GM23338 (cell line): ENCODE data around the gene TLR3. TPM values are rescaled to one million over a fixed set of nuclear protein-coding genes. Genes with fewer than 3 reads are reported as not detected.

ENCODE experiments used
- ATAC-seq: fragments of 200-7000 bp; cut with Tn5 transposase; 3 replicates; pipeline ENCODE4 v1.9.1; 2020
- DNase-seq: peaks from one replicate; pipeline ENCODE4 v3.0.0-alpha.2; 2015; ENCODE audit warnings: low spot score
- H2AFZ ChIP-seq: fragments of 200-600 bp; sonication (generic); 2 replicates; pipeline ENCODE4 v1.8.0; 2016; ENCODE audit warnings: antibody characterized with exemption, mild to moderate bottlenecking, moderate library complexity
- H3F3A ChIP-seq: fragments of 200-600 bp; sonication (generic); replicated peaks from 2 replicates; pipeline ENCODE4 v1.8.0; 2017; ENCODE audit warnings: antibody characterized with exemption, mixed run types, low read depth
- H3K27ac ChIP-seq: fragments of 200-600 bp; sonication (generic); 2 replicates; pipeline ENCODE4 v1.6.1; 2016; ENCODE audit warnings: low read depth
- H3K27me3 ChIP-seq: fragments of 200-600 bp; sonication (generic); 2 replicates; pipeline ENCODE4 v1.8.0; 2016; ENCODE audit warnings: mild to moderate bottlenecking, mixed run types, moderate library complexity; ENCODE audit not compliant: insufficient read depth
- H3K36me3 ChIP-seq: fragments of 200-600 bp; sonication (generic); 2 replicates; pipeline ENCODE4 v1.8.0; 2016; ENCODE audit warnings: mild to moderate bottlenecking; ENCODE audit not compliant: insufficient read depth
- H3K4me1 ChIP-seq: fragments of 200-600 bp; sonication (generic); 2 replicates; pipeline ENCODE4 v1.8.0; 2016; ENCODE audit warnings: mild to moderate bottlenecking, moderate library complexity; ENCODE audit not compliant: insufficient read depth
- H3K4me2 ChIP-seq: fragments of 200-600 bp; sonication (generic); 2 replicates; pipeline ENCODE4 v1.7.1; 2017; ENCODE audit warnings: mixed run types
- H3K4me3 ChIP-seq: fragments of 200-600 bp; sonication (generic); 2 replicates; pipeline ENCODE4 v1.6.1; 2016; ENCODE audit warnings: mixed run types
- H3K79me2 ChIP-seq: fragments of 200-600 bp; sonication (generic); replicated peaks from 2 replicates; pipeline ENCODE4 v1.8.0; 2017; ENCODE audit warnings: mild to moderate bottlenecking; ENCODE audit not compliant: insufficient read depth
- H3K9me2 ChIP-seq: fragments of 200-600 bp; sonication (generic); 2 replicates; pipeline ENCODE4 v1.8.0; 2017; ENCODE audit not compliant: insufficient read depth
- H4K20me1 ChIP-seq: fragments of 200-600 bp; sonication (generic); replicated peaks from 2 replicates; pipeline ENCODE4 v1.8.0; 2017; ENCODE audit warnings: mild to moderate bottlenecking; ENCODE audit not compliant: insufficient read depth
- H3K27ac Mint-ChIP-seq: 2 replicates; pipeline ENCODE4 v1.8.0; 2020; ENCODE audit warnings: inconsistent platforms, mild to moderate bottlenecking, moderate library complexity, mixed read lengths
- H3K27me3 Mint-ChIP-seq: 3 replicates; pipeline ENCODE4 v1.8.0; 2022; ENCODE audit warnings: low read depth, mild to moderate bottlenecking, moderate library complexity, mixed read lengths, inconsistent platforms; ENCODE audit not compliant: insufficient read depth, poor library complexity
- H3K36me3 Mint-ChIP-seq: 3 replicates; pipeline ENCODE4 v1.8.0; 2021; ENCODE audit warnings: low read depth, mild to moderate bottlenecking, inconsistent platforms, moderate library complexity, mixed read lengths
- H3K4me1 Mint-ChIP-seq: 3 replicates; pipeline ENCODE4 v1.8.0; 2020; ENCODE audit warnings: mild to moderate bottlenecking, inconsistent platforms, mixed read lengths
- H3K4me3 Mint-ChIP-seq: 3 replicates; pipeline ENCODE4 v1.8.0; 2021; ENCODE audit warnings: moderate library complexity, mild to moderate bottlenecking, inconsistent platforms, mixed read lengths
- H3K9me3 Mint-ChIP-seq: 3 replicates; pipeline ENCODE4 v1.8.0; 2020; ENCODE audit warnings: moderate library complexity, mild to moderate bottlenecking, inconsistent platforms, mixed read lengths
- CREB1 ChIP-seq: fragments of 250-450 bp; sonication (Bioruptor Pico); IDR thresholded peaks from 2 replicates; pipeline ENCODE4 v1.5.0; 2020; ENCODE audit warnings: low read depth, mild to moderate bottlenecking, moderate library complexity
- CTCF ChIP-seq, 2 experiments: fragments of 200-600 bp in 1 of 2; sonication (generic) in 1 of 2; conservative IDR thresholded peaks; 2 replicates each; pipeline versions ENCODE4 v1.5.1 to v1.6.1; 2016 to 2017; ENCODE audit warnings: antibody characterized with exemption in 2 of 2, low read depth in 2 of 2, mild to moderate bottlenecking in 2 of 2, moderate library complexity in 1 of 2
- EZH2 ChIP-seq: fragments of 200-600 bp; sonication (generic); IDR thresholded peaks from one replicate; pipeline ENCODE4 v1.8.0; 2017; ENCODE audit warnings: antibody characterized with exemption, mild to moderate bottlenecking, low read depth; ENCODE audit not compliant: unreplicated experiment
- EZH2phosphoT487 ChIP-seq: fragments of 200-600 bp; sonication (generic); IDR thresholded peaks from one replicate; pipeline ENCODE4 v1.8.1; 2018; ENCODE audit warnings: antibody characterized with exemption; ENCODE audit not compliant: unreplicated experiment
- ZNF114 ChIP-seq: fragments of 250-450 bp; sonication (Bioruptor Pico); IDR thresholded peaks from 2 replicates; pipeline ENCODE4 v1.5.0; 2020; ENCODE audit warnings: mild to moderate bottlenecking, moderate library complexity
- ZNF462 ChIP-seq: fragments of 250-450 bp; sonication (Bioruptor Pico); IDR thresholded peaks from 2 replicates; pipeline ENCODE4 v1.5.0; 2020; ENCODE audit warnings: mild to moderate bottlenecking, moderate library complexity
- polyA plus RNA-seq: library from polyadenylated mRNA; unstranded; fragments of >200 nt; fragmentation: Nextera tagmentation; extraction: Ambion mirVana; gene quantifications from 2 replicates; pipeline ENCODE4 v1.2.1, GENCODE V29; 2016
- total RNA-seq: library from RNA; depleted of rRNA; stranded (reverse); fragments of >200 nt; shearing (Covaris generic); gene quantifications from 2 replicates; pipeline ENCODE4 v1.2.3, GENCODE V29; 2014

Gene TLR3
- total and polyA plus RNA-seq, 2 experiments from 2014 or later, result 0.32 to 0.38 TPM

- TF ChIP-seq ZNF462, result no peak
- TF ChIP-seq EZH2, result no peak
- TF ChIP-seq ZNF114 (CRISPR knock-in tag), result no peak
- no peak for TF ChIP-seq CREB1
- TF ChIP-seq EZH2phosphoT487, result no peak
- no peak for TF ChIP-seq CTCF (conservative IDR thresholded peaks at IDR 0.05; ENCODE audit: low read depth in 2 of 2)
These were observed 38.2 kb upstream of the TLR3 start (continued) for GRCh38 chr4:186030795-186031194.

GRCh38 chr4:186032259-186032658, 36.7 kb upstream of the TLR3 start:
- H3K36me3 ChIP-seq, result no peaks in the 10 kb centered on the region; the same call in 1 of the 2 replicates
- H3K27ac ChIP-seq, result no peak overlapping the region
- H3K9me2 ChIP-seq, result no peaks in the 10 kb centered on the region; the same call in 1 of the 2 replicates
- Mint-ChIP-seq H3K9me3 (peaks cover 63% of the 10 kb centered on the region), H3K27me3 (peaks cover 8% of the 10 kb centered on the region), H3K27ac (no peak overlapping the region), H3K36me3 (peaks cover 59% of the 10 kb centered on the region), H3K4me1 (peaks cover 48% of the 10 kb centered on the region), H3K4me3 (no peak overlapping the region)
- DNase-seq (peak; percentile 57), ATAC-seq (no peak)
- no peaks in the 10 kb centered on the region for H4K20me1 ChIP-seq
- no peaks in the 10 kb centered on the region for H3K79me2 ChIP-seq
- H2AFZ ChIP-seq, result no peak overlapping the region
- no peaks in the 10 kb centered on the region for H3F3A ChIP-seq
- H3K4me1 ChIP-seq, result peaks cover 36% of the 10 kb centered on the region
- no peak overlapping the region for H3K4me3 ChIP-seq
- H3K4me2 ChIP-seq, result no peak overlapping the region
- H3K27me3 ChIP-seq, result no peaks in the 10 kb centered on the region
- TF ChIP-seq CTCF (conservative IDR thresholded peaks at IDR 0.05; ENCODE audit: low read depth in 2 of 2), result peak; percentile 47 to 56
